GM23248 (cell line): ENCODE results near the gene ANKRD11.

Experiments
- EZH2 ChIP-seq: fragments of 200-600 bp; sonication (generic); IDR thresholded peaks from 2 replicates; pipeline ENCODE4 v1.6.1; 2018; ENCODE audit warnings: antibody characterized with exemption, mild to moderate bottlenecking; ENCODE audit not compliant: insufficient read depth, poor library complexity, severe bottlenecking
- EZH2phosphoT487 ChIP-seq: fragments of 200-600 bp; sonication (generic); IDR thresholded peaks from 2 replicates; pipeline ENCODE4 v1.6.1; 2018; ENCODE audit warnings: antibody characterized with exemption, moderate library complexity, mild to moderate bottlenecking, low read depth; ENCODE audit not compliant: insufficient read depth

DNA sequence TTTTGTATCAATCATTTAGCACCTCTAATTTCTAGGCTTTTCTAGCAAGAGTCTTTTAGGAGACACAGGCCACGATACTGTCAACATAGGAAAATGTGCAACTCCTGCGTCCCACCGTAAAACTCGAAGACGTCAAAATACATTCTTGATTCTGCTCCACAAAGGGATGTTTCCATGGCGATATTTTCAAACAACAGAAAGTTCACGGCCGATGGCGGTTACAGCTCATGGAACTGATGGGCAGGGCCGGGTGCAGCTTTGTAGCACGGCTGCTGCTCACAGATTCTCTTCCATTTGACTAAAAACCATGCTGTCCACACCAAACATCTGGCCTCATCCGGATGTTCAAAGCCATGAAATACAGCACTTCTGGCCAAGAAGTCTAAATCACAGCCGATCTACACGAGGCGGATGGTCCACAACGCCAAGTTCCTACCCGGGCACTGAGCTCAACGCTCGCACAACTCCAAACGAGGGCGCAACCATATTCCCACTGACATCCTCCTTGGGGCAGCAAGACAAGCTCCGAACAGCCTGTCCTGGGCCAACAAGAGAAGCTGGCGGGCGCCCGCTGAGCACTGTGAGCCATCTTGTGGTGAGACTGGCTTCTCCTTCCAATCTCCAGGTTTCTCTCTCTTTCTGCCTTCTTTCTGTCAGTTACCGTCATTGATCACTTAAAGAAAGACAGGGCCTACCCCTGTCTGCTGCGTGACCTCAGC, 193.0 kb downstream of the ANKRD11 start:
- TF ChIP-seq EZH2 = no peak
- TF ChIP-seq EZH2phosphoT487 = no peak
